Mesenchymal stem cell (in vitro differentiated cells and primary cell): ENCODE results near the gene TRIM27.

Source experiments
- DNase-seq: peaks from one replicate; pipeline ENCODE4 v3.0.0-alpha.2; 2013
- H2AFZ ChIP-seq: one replicate; pipeline ENCODE4 v1.6.1; 2013; ENCODE audit warnings: low read depth, mild to moderate bottlenecking, control low read depth, inconsistent platforms, low read length, moderate library complexity
- H2AK5ac ChIP-seq: 2 replicates; pipeline ENCODE4 v1.6.1; 2013; ENCODE audit warnings: low read length, moderate library complexity, mild to moderate bottlenecking, inconsistent platforms; ENCODE audit not compliant: severe bottlenecking
- H2BK120ac ChIP-seq: one replicate; pipeline ENCODE4 v1.6.1; 2013; ENCODE audit warnings: low read depth, mild to moderate bottlenecking, inconsistent platforms, low read length, moderate library complexity
- H2BK12ac ChIP-seq, 2 experiments: one replicate each; pipeline ENCODE4 v1.6.1; 2013; ENCODE audit warnings: inconsistent platforms in 2 of 2, low read length in 2 of 2, mild to moderate bottlenecking in 2 of 2, moderate library complexity in 2 of 2, control low read depth in 1 of 2
- H2BK15ac ChIP-seq: one replicate; pipeline ENCODE4 v1.6.1; 2013; ENCODE audit warnings: mild to moderate bottlenecking, low read depth, inconsistent platforms; ENCODE audit not compliant: poor library complexity, severe bottlenecking
- H2BK5ac ChIP-seq: 2 replicates; pipeline ENCODE4 v1.6.1; 2013; ENCODE audit warnings: low read depth, mild to moderate bottlenecking, low read length, control low read depth, inconsistent platforms; ENCODE audit not compliant: poor library complexity, severe bottlenecking
- H3K14ac ChIP-seq, 2 experiments: one replicate each; pipeline ENCODE4 v1.6.1; 2013; ENCODE audit warnings: inconsistent platforms in 2 of 2, low read length in 2 of 2, control low read depth in 1 of 2, mild to moderate bottlenecking in 1 of 2, moderate library complexity in 1 of 2
- H3K18ac ChIP-seq, 2 experiments: one replicate each; pipeline ENCODE4 v1.6.1; 2013; ENCODE audit warnings: inconsistent platforms in 2 of 2, low read length in 2 of 2, control low read depth in 1 of 2, low read depth in 1 of 2, mild to moderate bottlenecking in 1 of 2
- H3K23ac ChIP-seq, 2 experiments: one replicate each; pipeline ENCODE4 v1.6.1; 2013; ENCODE audit warnings: inconsistent platforms in 2 of 2, low read length in 2 of 2, mild to moderate bottlenecking in 2 of 2, moderate library complexity in 2 of 2, control low read depth in 1 of 2
- H3K27ac ChIP-seq: 2 replicates; pipeline ENCODE4 v1.5.1; 2013; ENCODE audit warnings: mild to moderate bottlenecking, moderate library complexity, low read length, control low read depth, inconsistent platforms; ENCODE audit not compliant: poor library complexity, severe bottlenecking
- H3K27me3 ChIP-seq, 2 experiments: 2 replicates each; pipeline versions ENCODE4 v1.6.1 to v1.7.0; 2013; ENCODE audit warnings: low read length in 2 of 2, mild to moderate bottlenecking in 2 of 2, moderate library complexity in 2 of 2, control low read depth in 1 of 2, inconsistent platforms in 1 of 2; ENCODE audit not compliant: control insufficient read depth in 1 of 2, insufficient read depth in 1 of 2
- H3K36me3 ChIP-seq, 2 experiments: 2 replicates each; pipeline versions ENCODE4 v1.6.1 to v1.7.0; 2013; ENCODE audit warnings: low read length in 2 of 2, control low read depth in 1 of 2, inconsistent platforms in 1 of 2, low read depth in 1 of 2, mild to moderate bottlenecking in 1 of 2; ENCODE audit not compliant: insufficient read depth in 2 of 2, control insufficient read depth in 1 of 2
- H3K4ac ChIP-seq, 2 experiments: one replicate each; pipeline ENCODE4 v1.6.1; 2013; ENCODE audit warnings: inconsistent platforms in 2 of 2, low read length in 2 of 2, mild to moderate bottlenecking in 2 of 2, moderate library complexity in 2 of 2, control low read depth in 1 of 2, low read depth in 1 of 2
- H3K4me1 ChIP-seq: 2 replicates; pipeline ENCODE4 v1.6.1; 2013; ENCODE audit warnings: low read depth, low read length, control low read depth; ENCODE audit not compliant: control insufficient read depth, insufficient read depth
- H3K4me2 ChIP-seq: 2 replicates; pipeline ENCODE4 v1.6.1; 2013; ENCODE audit warnings: low read length, mild to moderate bottlenecking, inconsistent platforms; ENCODE audit not compliant: poor library complexity, severe bottlenecking
- H3K4me3 ChIP-seq, 2 experiments: 2 replicates each; pipeline versions ENCODE4 v1.5.1 to v1.7.0; 2013; ENCODE audit warnings: low read length in 2 of 2, mild to moderate bottlenecking in 2 of 2, control low read depth in 1 of 2, low read depth in 1 of 2; ENCODE audit not compliant: insufficient read depth in 1 of 2
- H3K79me1 ChIP-seq: replicated peaks from 2 replicates; pipeline ENCODE4 v1.6.1; 2013; ENCODE audit warnings: mild to moderate bottlenecking, control low read depth, low read length, inconsistent platforms; ENCODE audit not compliant: poor library complexity, severe bottlenecking
- H3K9ac ChIP-seq: 2 replicates; pipeline ENCODE4 v1.7.0; 2013; ENCODE audit warnings: mild to moderate bottlenecking, low read length, moderate library complexity
- H3K9me3 ChIP-seq: 2 replicates; pipeline ENCODE4 v1.7.0; 2013; ENCODE audit warnings: mild to moderate bottlenecking, low read length; ENCODE audit not compliant: control insufficient read depth
- H4K8ac ChIP-seq: one replicate; pipeline ENCODE4 v1.6.1; 2013; ENCODE audit warnings: inconsistent platforms, mild to moderate bottlenecking, low read length, moderate library complexity
- H4K91ac ChIP-seq: one replicate; pipeline ENCODE4 v1.6.1; 2013; ENCODE audit warnings: mild to moderate bottlenecking, low read length, inconsistent platforms
- WGBS: methylation state at CpG from one replicate; pipeline ENCODE4 v1.1.7; 2013; ENCODE audit warnings: mixed read lengths; 5-methylcytosine and 5-hydroxymethylcytosine counted together

TRIM27 gene

DNA sequence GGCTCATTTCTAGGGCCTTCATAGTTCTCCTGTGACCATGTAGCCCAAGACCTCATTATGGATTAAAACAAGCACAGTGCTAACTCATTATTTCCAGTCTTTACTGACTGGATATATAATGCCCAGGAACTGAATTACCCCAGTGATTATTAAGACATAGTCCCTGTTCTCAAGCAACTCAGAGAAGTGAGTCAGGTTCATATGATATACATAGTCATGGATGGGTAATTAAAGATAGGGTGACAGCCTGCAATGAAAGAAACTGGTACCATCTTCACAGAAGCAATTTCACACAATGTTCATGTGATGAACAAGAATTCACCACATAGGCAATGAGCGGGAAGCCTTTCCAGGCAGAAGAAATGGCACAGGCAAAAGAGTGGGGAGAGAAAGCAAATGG is 3.5 kb downstream of the TRIM27 start:
- no peaks in the 10 kb centered on the region for H3K27me3 ChIP-seq
- H3K4me2 ChIP-seq, result no peak overlapping the region
- WGBS, result 96% methylated on average over 1 of the region's 1 CpG
- no peak overlapping the region for H3K9ac ChIP-seq
- H3K4me1 ChIP-seq, result peaks cover 11% of the 10 kb centered on the region
- no peak overlapping the region for H3K27ac ChIP-seq
- no peak overlapping the region for H3K23ac ChIP-seq
- H2BK120ac ChIP-seq, result no peak overlapping the region
- no peak overlapping the region for H2BK5ac ChIP-seq
- H3K4me3 ChIP-seq, result no peak overlapping the region
- no peak overlapping the region for H3K18ac ChIP-seq
- no peak overlapping the region for H4K91ac ChIP-seq
- H3K9me3 ChIP-seq, result no peaks in the 10 kb centered on the region
- H3K79me1 ChIP-seq, result peaks cover 12% of the 10 kb centered on the region
- no peak overlapping the region for H4K8ac ChIP-seq
- no peak overlapping the region for H2AK5ac ChIP-seq
- no peak overlapping the region for H3K4ac ChIP-seq
- peaks cover 44 to 63% of the 10 kb centered on the region in 2 experiments for H3K36me3 ChIP-seq
- no peak overlapping the region for H2AFZ ChIP-seq
- no peak overlapping the region for H2BK15ac ChIP-seq
- no peak overlapping the region for H3K14ac ChIP-seq
- DNase-seq, result no peak
- no peak overlapping the region for H2BK12ac ChIP-seq

GRCh38 chr6:28914941-28915340 is 8.8 kb downstream of the TRIM27 start:
- Histone ChIP-seq H2AK5ac (no peak overlapping the region), H3K4me3 (no peak overlapping the region), H4K8ac (no peak overlapping the region), H3K4ac (no peak overlapping the region), H3K4me2 (no peak overlapping the region), H2BK15ac (no peak overlapping the region), H2BK12ac (no peak overlapping the region), H3K27me3 (no peaks in the 10 kb centered on the region), H3K36me3 (peaks cover 52 to 90% of the 10 kb centered on the region in 2 experiments), H3K27ac (no peak overlapping the region), H2BK120ac (no peak overlapping the region), H3K9ac (no peak overlapping the region), H2AFZ (no peak overlapping the region), H2BK5ac (no peak overlapping the region), H3K79me1 (peaks cover 27% of the 10 kb centered on the region), H3K9me3 (no peaks in the 10 kb centered on the region), H3K23ac (no peak overlapping the region), H3K4me1 (peaks cover 2% of the 10 kb centered on the region), H3K14ac (no peak overlapping the region), H3K18ac (no peak overlapping the region), H4K91ac (no peak overlapping the region)
- WGBS, result 94% methylated on average over 1 of the region's 2 CpGs
- no peak for DNase-seq

GRCh38 chr6:28910901-28911690 is 12.7 kb downstream of the TRIM27 start:
- no peak for DNase-seq
- Histone ChIP-seq H3K36me3 (peaks cover 36 to 92% of the 10 kb centered on the region in 2 experiments), H3K14ac (no peak overlapping the region), H3K27me3 (no peaks in the 10 kb centered on the region), H4K8ac (no peak overlapping the region), H3K9me3 (no peaks in the 10 kb centered on the region), H3K79me1 (peaks cover 24% of the 10 kb centered on the region), H2AFZ (no peak overlapping the region), H2BK5ac (no peak overlapping the region), H2BK12ac (no peak overlapping the region), H3K27ac (no peak overlapping the region), H3K4me2 (no peak overlapping the region), H3K4me1 (peaks cover 1% of the 10 kb centered on the region), H2BK15ac (no peak overlapping the region), H3K4me3 (no peak overlapping the region), H3K18ac (no peak overlapping the region), H2AK5ac (no peak overlapping the region), H3K9ac (no peak overlapping the region), H2BK120ac (no peak overlapping the region), H3K23ac (no peak overlapping the region), H4K91ac (no peak overlapping the region), H3K4ac (no peak overlapping the region)
- 100% methylated on average over 2 of the region's 3 CpGs for WGBS

DNA sequence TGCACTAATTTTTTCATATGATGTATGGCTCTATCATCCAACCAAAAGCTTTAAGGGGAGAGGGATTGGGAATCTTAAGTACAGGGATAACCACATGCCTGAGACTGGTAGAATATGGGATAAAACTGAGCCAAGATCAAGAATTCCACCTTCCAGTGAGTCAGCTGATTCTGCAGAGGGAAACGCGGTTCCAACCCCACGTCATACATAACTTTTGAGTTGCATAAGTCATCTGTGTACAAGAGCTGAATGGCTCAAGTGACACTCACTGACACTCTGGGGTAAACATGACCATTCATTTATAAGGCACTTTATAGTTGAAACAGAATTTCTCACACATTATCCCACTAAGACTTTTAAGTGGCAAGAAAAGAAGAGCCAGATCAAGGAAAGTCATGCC is 16.4 kb downstream of the TRIM27 start:
- whole genome bisulfite sequencing, result 89% methylated on average over 3 of the region's 3 CpGs
- Histone ChIP-seq H3K9me3 (no peaks in the 10 kb centered on the region), H3K14ac (no peak overlapping the region), H2BK15ac (no peak overlapping the region), H2BK5ac (no peak overlapping the region), H2AK5ac (no peak overlapping the region), H3K36me3 (peaks cover 48 to 97% of the 10 kb centered on the region in 2 experiments), H3K4ac (no peak overlapping the region), H2AFZ (no peak overlapping the region), H4K91ac (no peak overlapping the region), H2BK120ac (no peak overlapping the region), H3K27ac (no peak overlapping the region), H4K8ac (no peak overlapping the region), H3K4me2 (no peak overlapping the region), H3K27me3 (no peaks in the 10 kb centered on the region), H3K23ac (no peak overlapping the region), H2BK12ac (no peak overlapping the region), H3K18ac (no peak overlapping the region), H3K4me1 (peaks cover 1% of the 10 kb centered on the region), H3K9ac (no peak overlapping the region), H3K4me3 (no peak overlapping the region), H3K79me1 (peaks cover 42% of the 10 kb centered on the region)
- peak; percentile 57 for DNase-seq
